ENCODE data around the gene TPM1.
"Not testable (repeated sequence)": the region's sequence is repeated elsewhere in the genome, so short reads cannot be mapped to it uniquely, and the experiment has no call there.

TPM1 gene

DNA sequence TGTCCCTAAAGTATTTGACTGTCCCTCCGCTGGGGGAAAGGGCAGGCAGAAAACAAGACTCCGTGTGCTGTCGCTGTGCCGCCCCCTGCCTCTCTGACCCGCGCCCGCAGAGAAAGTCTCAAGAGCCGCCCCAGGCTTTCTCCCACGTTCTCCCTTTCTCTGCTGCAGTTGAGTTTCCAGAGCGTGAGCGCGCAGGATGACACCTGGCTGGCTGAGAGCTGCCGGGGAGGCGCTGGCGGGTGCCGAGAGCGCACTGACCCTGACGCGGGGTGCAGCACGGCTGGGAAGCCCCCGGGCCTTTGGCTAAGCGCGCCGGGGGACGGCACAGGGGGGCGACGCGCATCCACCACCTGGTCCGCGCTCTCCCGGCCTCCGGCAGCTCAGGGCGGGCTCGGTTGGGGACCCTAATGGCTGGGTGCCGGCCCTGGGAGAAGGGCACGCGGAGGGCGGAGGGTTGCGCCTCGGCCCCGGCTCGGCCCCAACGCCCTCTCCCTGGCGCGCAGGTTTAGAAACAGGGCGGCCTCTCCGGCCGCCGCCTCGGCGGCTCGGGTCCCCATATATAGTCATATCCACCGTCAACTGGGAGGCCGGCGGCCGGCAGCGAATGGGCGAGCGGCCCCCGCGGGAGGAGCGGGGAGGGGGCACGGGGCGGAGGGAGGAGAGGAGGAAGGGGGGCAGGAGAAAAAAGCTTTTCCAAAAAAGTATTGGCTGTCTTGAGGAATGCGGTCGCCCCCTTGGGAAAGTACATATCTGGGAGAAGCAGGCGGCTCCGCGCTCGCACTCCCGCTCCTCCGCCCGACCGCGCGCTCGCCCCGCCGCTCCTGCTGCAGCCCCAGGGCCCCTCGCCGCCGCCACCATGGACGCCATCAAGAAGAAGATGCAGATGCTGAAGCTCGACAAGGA, at the start of gene TPM1:
Gene TPM1 (plus strand): TSS at position 774 of the 903 bp plus-strand sequence. CDS start 83 bp downstream, at position 857.
- Histone ChIP-seq H3K4me1 (ENCODE audit: control insufficient read depth in 1 of 2, insufficient read depth in 1 of 2, low read depth in 1 of 2, low read length in 1 of 2) (peaks cover 20 to 45% of the 10 kb centered on the region in 2 experiments), H3K9me3 (no peaks in the 10 kb centered on the region), H3K36me3 (no peaks in the 10 kb centered on the region), H3K27me3 (peaks cover 100% of the 10 kb centered on the region), H3K4me3 (ENCODE audit: low read depth in 1 of 2, low read length in 1 of 2) (peak within 1 kb of the TSS; percentile 56 to 63), H3K27ac (no peak within 1 kb of the TSS)
- TF ChIP-seq, protein P1, sequence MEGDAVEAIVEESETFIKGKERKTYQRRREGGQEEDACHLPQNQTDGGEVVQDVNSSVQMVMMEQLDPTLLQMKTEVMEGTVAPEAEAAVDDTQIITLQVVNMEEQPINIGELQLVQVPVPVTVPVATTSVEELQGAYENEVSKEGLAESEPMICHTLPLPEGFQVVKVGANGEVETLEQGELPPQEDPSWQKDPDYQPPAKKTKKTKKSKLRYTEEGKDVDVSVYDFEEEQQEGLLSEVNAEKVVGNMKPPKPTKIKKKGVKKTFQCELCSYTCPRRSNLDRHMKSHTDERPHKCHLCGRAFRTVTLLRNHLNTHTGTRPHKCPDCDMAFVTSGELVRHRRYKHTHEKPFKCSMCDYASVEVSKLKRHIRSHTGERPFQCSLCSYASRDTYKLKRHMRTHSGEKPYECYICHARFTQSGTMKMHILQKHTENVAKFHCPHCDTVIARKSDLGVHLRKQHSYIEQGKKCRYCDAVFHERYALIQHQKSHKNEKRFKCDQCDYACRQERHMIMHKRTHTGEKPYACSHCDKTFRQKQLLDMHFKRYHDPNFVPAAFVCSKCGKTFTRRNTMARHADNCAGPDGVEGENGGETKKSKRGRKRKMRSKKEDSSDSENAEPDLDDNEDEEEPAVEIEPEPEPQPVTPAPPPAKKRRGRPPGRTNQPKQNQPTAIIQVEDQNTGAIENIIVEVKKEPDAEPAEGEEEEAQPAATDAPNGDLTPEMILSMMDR (IDR thresholded peaks at IDR 0.05), result no peak

DNA sequence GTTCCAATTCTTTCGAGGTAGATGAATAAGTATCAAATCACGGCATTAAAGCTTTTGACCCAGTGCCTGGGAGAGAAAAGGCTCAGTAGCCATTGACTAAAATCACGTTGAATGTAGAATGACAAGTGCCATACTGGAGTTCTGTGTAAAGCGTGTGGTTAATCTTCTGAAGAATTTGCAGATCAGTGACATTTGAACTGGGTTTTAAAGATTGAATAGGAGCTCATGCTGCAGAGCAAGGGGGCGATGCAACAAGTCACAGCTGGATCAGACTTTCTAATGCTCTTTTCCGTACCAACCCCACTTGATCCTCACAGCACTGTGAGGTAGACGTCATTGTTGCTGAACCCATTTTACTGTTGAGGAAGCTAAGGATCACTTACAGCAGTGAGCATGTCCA, 49.5 kb upstream of the TPM1 start:
- Histone ChIP-seq H3K27ac (no peak overlapping the region), H3K4me3 (ENCODE audit: low read depth in 1 of 2, low read length in 1 of 2) (no peak overlapping the region), H3K4me1 (ENCODE audit: control insufficient read depth in 1 of 2, insufficient read depth in 1 of 2, low read depth in 1 of 2, low read length in 1 of 2) (peaks cover 6 to 31% of the 10 kb centered on the region in 2 experiments)

GRCh38 chr15:62993632-62994031, 48.9 kb upstream of the TPM1 start:
- not testable (repeated sequence) for H3K9me3 ChIP-seq; H3K27ac ChIP-seq; H3K36me3 ChIP-seq; H3K4me3 ChIP-seq (ENCODE audit: low read depth in 1 of 2, low read length in 1 of 2)
- H3K27me3 ChIP-seq, result peaks cover 27% of the 10 kb centered on the region
- peaks cover 10 to 36% of the 10 kb centered on the region in 2 experiments for H3K4me1 ChIP-seq (ENCODE audit: control insufficient read depth in 1 of 2, insufficient read depth in 1 of 2, low read depth in 1 of 2, low read length in 1 of 2)

More for the DNA sequence above, 49.5 kb upstream of the TPM1 start:
- Histone ChIP-seq H3K36me3 (no peaks in the 10 kb centered on the region), H3K9me3 (no peaks in the 10 kb centered on the region), H3K27me3 (peaks cover 27% of the 10 kb centered on the region)
- TF ChIP-seq, protein P1 (IDR thresholded peaks at IDR 0.05), result no peak

GRCh38 chr15:62994439-62994838, 48.1 kb upstream of the TPM1 start:
- TF ChIP-seq, protein P1 (IDR thresholded peaks at IDR 0.05), result no peak

DNA sequence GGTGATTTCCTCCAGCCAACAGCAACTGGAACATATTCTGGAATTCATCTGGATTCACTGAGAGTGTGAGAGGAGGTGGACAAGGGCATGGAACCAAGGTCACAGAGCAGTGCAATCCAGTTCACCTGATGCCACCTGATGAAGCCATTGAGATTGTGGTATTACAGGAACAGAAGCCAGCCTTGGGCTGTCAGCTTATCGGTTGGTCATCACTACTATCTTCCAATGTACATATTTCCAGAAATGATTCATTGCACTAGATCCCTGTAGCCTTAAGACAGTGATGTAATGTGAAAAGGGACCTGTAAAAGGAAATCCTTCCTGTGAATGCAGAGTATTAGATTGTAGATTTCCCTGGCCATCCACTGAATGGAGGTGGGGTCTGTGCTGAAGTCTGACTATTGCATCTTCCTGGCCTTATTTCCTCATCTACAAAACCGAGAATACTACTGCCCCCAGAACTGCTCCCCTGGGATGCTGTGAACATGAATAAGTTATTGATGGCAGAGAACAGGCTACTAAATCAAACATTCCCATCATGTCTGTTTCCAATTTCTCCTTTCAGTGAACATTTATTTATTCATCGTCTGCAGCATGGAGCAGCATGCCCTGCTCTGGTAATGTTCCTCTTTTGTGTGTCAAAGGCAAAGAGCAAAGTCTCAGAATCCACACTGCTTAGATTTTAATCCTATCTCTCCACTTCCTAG, 47.4 kb upstream of the TPM1 start:
- Histone ChIP-seq H3K27me3 (peaks cover 21% of the 10 kb centered on the region), H3K4me3 (ENCODE audit: low read depth in 1 of 2, low read length in 1 of 2) (no peak overlapping the region), H3K36me3 (no peaks in the 10 kb centered on the region), H3K27ac (no peak overlapping the region), H3K9me3 (no peaks in the 10 kb centered on the region), H3K4me1 (ENCODE audit: control insufficient read depth in 1 of 2, insufficient read depth in 1 of 2, low read depth in 1 of 2, low read length in 1 of 2) (peaks cover 10 to 44% of the 10 kb centered on the region in 2 experiments)
- TF ChIP-seq, protein P1 (IDR thresholded peaks at IDR 0.05), result no peak

More at GRCh38 chr15:62994439-62994838, 48.1 kb upstream of the TPM1 start:
- Histone ChIP-seq H3K4me3 (ENCODE audit: low read depth in 1 of 2, low read length in 1 of 2) (no peak overlapping the region), H3K27ac (no peak overlapping the region), H3K27me3 (peaks cover 22% of the 10 kb centered on the region), H3K9me3 (no peaks in the 10 kb centered on the region), H3K36me3 (no peaks in the 10 kb centered on the region), H3K4me1 (ENCODE audit: control insufficient read depth in 1 of 2, insufficient read depth in 1 of 2, low read depth in 1 of 2, low read length in 1 of 2) (peaks cover 10 to 44% of the 10 kb centered on the region in 2 experiments)
